Bone marrow (tissue), 2 donors: Measurements from ENCODE around the gene KRT79.
A peak's percentile ranks its signal among the peaks of the same experiment; 100 is the strongest.
"Not testable (repeated sequence)": the region's sequence is repeated elsewhere in the genome, so short reads cannot be mapped to it uniquely, and the experiment has no call there.

Source experiments
- DNase-seq, 2 donors: peaks; one replicate each; lab custom pipeline; 2025; lab: John Stamatoyannopoulos, UW

KRT79 gene

GRCh38 chr12:52833922-52834726 is at the start of gene KRT79:
KRT79 (minus strand) TSS chr12:52834311; CDS start chr12:52834260, 51 bp downstream.
- DNase-seq: no peak

GRCh38 chr12:52880499-52880898 is 46.4 kb upstream of the KRT79 start:
- not testable (repeated sequence) for DNase-seq

- DNase-seq: peak; percentile 65 to 79
Observed at GRCh38 chr12:52879394-52880351, 45.6 kb upstream of the KRT79 start.

GRCh38 chr12:52878507-52879393 is 44.6 kb upstream of the KRT79 start:
- DNase-seq: no peak

GRCh38 chr12:52877242-52877641 is 43.1 kb upstream of the KRT79 start:
- DNase-seq: no peak

- DNase-seq: no peak
Observed at GRCh38 chr12:52876372-52876771, 42.3 kb upstream of the KRT79 start.

- no peak for DNase-seq
Observed at GRCh38 chr12:52874573-52875435, 40.7 kb upstream of the KRT79 start.

GRCh38 chr12:52873832-52874572 is 39.9 kb upstream of the KRT79 start:
- DNase-seq: peak; percentile 67 to 75

- DNase-seq: no peak
Observed at GRCh38 chr12:52873513-52873831, 39.4 kb upstream of the KRT79 start.

GRCh38 chr12:52872644-52873389 is 38.7 kb upstream of the KRT79 start:
- DNase-seq: no peak

- DNase-seq: no peak
Observed at GRCh38 chr12:52871291-52872039, 37.4 kb upstream of the KRT79 start.

GRCh38 chr12:52870361-52871290 is 36.5 kb upstream of the KRT79 start:
- peak; percentile 42 to 58 for DNase-seq

GRCh38 chr12:52867642-52868041 is 33.5 kb upstream of the KRT79 start:
- peak; percentile 11 to 86 for DNase-seq

GRCh38 chr12:52867152-52867551 is 33.0 kb upstream of the KRT79 start:
- no peak for DNase-seq

- peak in 1 of 2 donors; percentile 11 for DNase-seq
Observed at GRCh38 chr12:52865090-52865944, 31.2 kb upstream of the KRT79 start.

- DNase-seq: no peak
Observed at GRCh38 chr12:52862023-52862422, 27.9 kb upstream of the KRT79 start.

GRCh38 chr12:52861511-52861910 is 27.4 kb upstream of the KRT79 start:
- no peak for DNase-seq
